Fibroblast of lung (primary cell): ENCODE measurements around the gene ABCG2.

Experiments
- CTCF ChIP-seq, 2 donors: IDR thresholded peaks in 1 of 2; conservative IDR thresholded peaks in 1 of 2; 1 replicate in 1 of 2; 2 replicates in 1 of 2; pipeline ENCODE4 v1.5.1; 2011 to 2012; ENCODE audit warnings: low read length in 2 of 2, control low read depth in 1 of 2, inconsistent platforms in 1 of 2, low read depth in 1 of 2, mild to moderate bottlenecking in 1 of 2
- EZH2 ChIP-seq: IDR thresholded peaks from 2 replicates; pipeline ENCODE4 v1.5.1; 2012; ENCODE audit warnings: low read length, control low read depth, mild to moderate bottlenecking; ENCODE audit errors: missing control alignments

- TF ChIP-seq EZH2 (no peak), CTCF (conservative IDR thresholded peaks at IDR 0.05 in 1 of 2, IDR thresholded peaks at IDR 0.05 in 1 of 2; ENCODE audit: low read depth in 1 of 2, low read length in 2 of 2) (no peak)
Measured at GRCh38 chr4:88090898-88091297, 67.5 kb downstream of the ABCG2 start.
